HepG2 (cell line): Measurements from ENCODE around the gene FNDC3A. TPM values are rescaled to one million over a fixed set of nuclear protein-coding genes. Genes with fewer than 3 reads are reported as not detected.

Source experiments
- ATAC-seq: fragments of 200-7000 bp; cut with Tn5 transposase; 3 replicates; pipeline ENCODE4 v1.9.1; 2020; ENCODE audit warnings: mild to moderate bottlenecking, moderate library complexity
- BruUV-seq: library from RNA; stranded (reverse); fragments of 400-500 nt; replicated peaks from 2 replicates; lab custom pipeline; 2021; lab: Mats Ljungman, UMichigan
- CTCF ChIA-PET: fragments of 300-600 bp; formaldehyde crosslinking; extraction: SDS; loops from one replicate; lab custom pipeline; 2021; ENCODE audit warnings: low total read pairs, inconsistent platforms, low intra/inter-chr PET ratio; lab: Yijun Ruan, JAX
- POLR2A ChIA-PET: fragments of 350-600 bp; sonication (Branson Sonifier 250); formaldehyde crosslinking; loops from one replicate; lab custom pipeline; 2020; ENCODE audit warnings: antibody characterized with exemption, inconsistent platforms; lab: Yijun Ruan, JAX
- DNase-seq: peaks from one replicate; pipeline ENCODE4 v3.0.0-alpha.2; 2015; ENCODE audit warnings: low spot score
- FAIRE-seq: peaks from 3 replicates; lab custom pipeline; 2011; peaks lifted over from hg19 to GRCh38; lab: Jason Lieb, UNC
- H2AFZ ChIP-seq: one replicate; pipeline ENCODE4 v1.6.1; 2011; ENCODE audit warnings: low read length, inconsistent platforms
- H3K27ac ChIP-seq: fragments of 300-600 bp; 3 replicates; pipeline ENCODE4 v1.8.0; 2011; ENCODE audit warnings: mixed run types, mild to moderate bottlenecking, mixed read lengths, low read length, inconsistent platforms; ENCODE audit not compliant: insufficient read depth; ENCODE audit errors: extremely low read length
- H3K27me3 ChIP-seq, 2 experiments: fragments of 200-600 bp in 1 of 2; 2 replicates in 1 of 2; 3 replicates in 1 of 2; pipeline versions ENCODE4 v1.6.0 to v1.8.0; 2011; ENCODE audit warnings: low read length in 2 of 2, mild to moderate bottlenecking in 2 of 2, moderate library complexity in 2 of 2, inconsistent platforms in 1 of 2; ENCODE audit not compliant: insufficient read depth in 2 of 2, control insufficient read depth in 1 of 2
- H3K36me3 ChIP-seq, 2 experiments: fragments of 200-600 bp in 1 of 2; replicated peaks in 1 of 2; 2 replicates in 1 of 2; 3 replicates in 1 of 2; pipeline versions ENCODE4 v1.5.1 to v1.8.0; 2011; ENCODE audit warnings: low read length in 2 of 2, inconsistent platforms in 1 of 2; ENCODE audit not compliant: insufficient read depth in 2 of 2, control insufficient read depth in 1 of 2
- H3K4me1 ChIP-seq: 2 replicates; pipeline ENCODE4 v1.5.1; 2012; ENCODE audit warnings: low read length, inconsistent platforms; ENCODE audit not compliant: insufficient read depth
- H3K4me2 ChIP-seq: 2 replicates; pipeline ENCODE4 v1.6.0; 2011; ENCODE audit warnings: low read depth, low read length, inconsistent platforms
- H3K4me3 ChIP-seq, 3 experiments: fragments of 200-600 bp in 1 of 3; sonication (generic), shearing (Covaris generic) in 1 of 3; replicated peaks in 1 of 3; 2 replicates each; pipeline ENCODE4 v1.5.1; 2011 to 2016; ENCODE audit warnings: low read length in 3 of 3, inconsistent platforms in 2 of 3, low read depth in 2 of 3, mild to moderate bottlenecking in 2 of 3, control low read depth in 1 of 3, mixed read lengths in 1 of 3; ENCODE audit not compliant: insufficient read depth in 1 of 3
- H3K79me2 ChIP-seq: one replicate; pipeline ENCODE4 v1.6.1; 2011; ENCODE audit warnings: low read length, inconsistent platforms; ENCODE audit not compliant: insufficient read depth
- H3K9ac ChIP-seq: 2 replicates; pipeline ENCODE4 v1.6.0; 2011; ENCODE audit warnings: mild to moderate bottlenecking, low read depth, low read length, inconsistent platforms; ENCODE audit not compliant: insufficient read depth
- H3K9me3 ChIP-seq: 2 replicates; pipeline ENCODE4 v1.5.1; 2012; ENCODE audit warnings: mild to moderate bottlenecking, low read length
- H4K20me1 ChIP-seq: 2 replicates; pipeline ENCODE4 v1.6.0; 2011; ENCODE audit warnings: inconsistent platforms, mild to moderate bottlenecking, low read length, moderate library complexity; ENCODE audit not compliant: insufficient read depth
- ARID3A ChIP-seq: IDR thresholded peaks from 2 replicates; pipeline ENCODE4 v1.6.1; 2012; ENCODE audit warnings: low read depth, low read length, improper control_type of control experiment
- CEBPB ChIP-seq: IDR thresholded peaks from 2 replicates; pipeline ENCODE4 v1.6.1; 2011; ENCODE audit warnings: low read depth, low read length, improper control_type of control experiment, borderline replicate concordance
- DZIP1 ChIP-seq: sonication (generic); formaldehyde crosslinking; IDR thresholded peaks from 2 replicates; pipeline ENCODE4 v1.5.0; 2020; ENCODE audit warnings: mild to moderate bottlenecking, missing genetic modification reagents
- KLF9 ChIP-seq: IDR thresholded peaks from 2 replicates; pipeline ENCODE4 v1.6.1; 2016; ENCODE audit warnings: low read depth
- RBM22 ChIP-seq: fragments of 200-400 bp; formaldehyde crosslinking; optimal IDR thresholded peaks from 2 replicates; pipeline ENCODE3; 2017; ENCODE audit warnings: mild to moderate bottlenecking, low read length, moderate library complexity
- WGBS: methylation state at CpG from one replicate; pipeline ENCODE4 v1.1.6; 2017; ENCODE audit warnings: low lambda C conversion rate; 5-methylcytosine and 5-hydroxymethylcytosine counted together
- in situ Hi-C: cut with HindIII; loops from 2 replicates; pipeline ENCODE4 v1.10.0; 2017; ENCODE audit warnings: low pct_unique_long_range_greater_than_20kb; ENCODE audit not compliant: extremely low pct_ligation_motif_present
- intact Hi-C: fragments of 100-400 bp; cut with micrococcal nuclease; formaldehyde crosslinking; loops from one replicate; pipeline ENCODE4 v1.10.0; 2022; ENCODE audit not compliant: unreplicated experiment
- polyA plus RNA-seq, 8 experiments: library from polyadenylated mRNA; depleted of rRNA in 3 of 8; stranded (reverse) in 7 of 8; unstranded in 1 of 8; fragments of >200 nt; fragmentation: Illumina TruSeq in 4 of 8; extraction: Trizol in 4 of 8; gene quantifications; 2 replicates each; pipeline versions ENCODE4 v1.2.1 to v1.2.3, GENCODE V29; 2011 to 2016; ENCODE audit warnings: low read depth in 4 of 8, missing spikeins in 1 of 8, mixed read lengths in 1 of 8; ENCODE audit not compliant: insufficient read depth in 1 of 8
- total RNA-seq, 5 experiments: library from RNA; depleted of rRNA; stranded (reverse); fragments of >200 nt; fragmentation: Illumina TruSeq; extraction: Trizol; gene quantifications; 2 replicates each; pipeline ENCODE4 v1.2.3, GENCODE V29; 2016; ENCODE audit warnings: low read depth in 1 of 5

FNDC3A gene
- total and polyA plus RNA-seq, 2 of the 13 experiments (the other 11 are each of a cell fraction or from before 2014, with no cell fraction given): 36.7 to 39.3 TPM

- H3K36me3 ChIP-seq: peaks cover 6 to 40% of the 10 kb centered on the region in 2 experiments
- no peak for FAIRE-seq
- no peak overlapping the region for H3K4me3 ChIP-seq
- no peaks in the 10 kb centered on the region for H3K4me1 ChIP-seq
- 83% methylated on average over 3 of the region's 5 CpGs for WGBS
- no peaks in the 10 kb centered on the region for H4K20me1 ChIP-seq
- ChIA-PET POLR2A (no interaction called here), CTCF (no interaction called here)
- BruUV-seq: no TSS peak
- H3K79me2 ChIP-seq: no peaks in the 10 kb centered on the region
- intact Hi-C loops: no loop called here
- H3K4me2 ChIP-seq: no peak overlapping the region
- H2AFZ ChIP-seq: no peak overlapping the region
- no peaks in the 10 kb centered on the region for H3K27me3 ChIP-seq
- peaks cover 14% of the 10 kb centered on the region; the same call in 1 of the 2 replicates for H3K9me3 ChIP-seq
- in situ Hi-C loops: no loop called here
- no peak overlapping the region for H3K9ac ChIP-seq
- H3K27ac ChIP-seq: no peak overlapping the region
- peak; percentile 62 for ATAC-seq
- TF ChIP-seq DZIP1 (0 out of 2 replicates have a peak, but pooled peaks have one; percentile 15), CEBPB (peak; percentile 43), RBM22 (peak; percentile 48), KLF9 (CRISPR knock-in tag) (no peak), ARID3A (no peak)
- DNase-seq: no peak
Measured at GRCh38 chr13:49165798-49166752, 190.4 kb downstream of the FNDC3A start.
